ENCODE measurements around the gene PRDM16. TPM values are rescaled to one million over a fixed set of nuclear protein-coding genes. Genes with fewer than 3 reads are reported as not detected.

PRDM16 gene
- total and polyA plus RNA-seq, 2 experiments from 2014 or later = 0.14 to 0.16 TPM

GRCh38 chr1:3386205-3387002 is 317.4 kb downstream of the PRDM16 start:
- H3K36me3 Mint-ChIP-seq (ENCODE audit: low read depth) = no peaks in the 10 kb centered on the region

GRCh38 chr1:3387401-3387800 is 318.4 kb downstream of the PRDM16 start:
- no peak overlapping the region for H3K4me2 ChIP-seq
- Mint-ChIP-seq H3K4me1 (peaks cover 22% of the 10 kb centered on the region), H3K4me3 (no peak overlapping the region), H3K9me3 (no peaks in the 10 kb centered on the region), H3K27ac (no peak overlapping the region), H3K27me3 (ENCODE audit: insufficient read depth, low read depth, poor library complexity) (peaks cover 31% of the 10 kb centered on the region), H3K36me3 (ENCODE audit: low read depth) (no peaks in the 10 kb centered on the region)
- H3K27ac ChIP-seq (ENCODE audit: low read depth) = no peak overlapping the region
- no peaks in the 10 kb centered on the region for H4K20me1 ChIP-seq (replicated peaks; ENCODE audit: insufficient read depth)
- no peaks in the 10 kb centered on the region; the same call in 1 of the 2 replicates for H3K4me1 ChIP-seq (ENCODE audit: insufficient read depth)
- H2AFZ ChIP-seq = no peak overlapping the region
- peaks cover 6% of the 10 kb centered on the region for H3K27me3 ChIP-seq (ENCODE audit: insufficient read depth)
- DNase-seq (ENCODE audit: low spot score) (no peak), ATAC-seq (no peak)
- H3K4me3 ChIP-seq = no peak overlapping the region
- H3F3A ChIP-seq (replicated peaks; ENCODE audit: low read depth) = no peaks in the 10 kb centered on the region
- H3K36me3 ChIP-seq (ENCODE audit: insufficient read depth) = no peaks in the 10 kb centered on the region
- H3K79me2 ChIP-seq (replicated peaks; ENCODE audit: insufficient read depth) = no peaks in the 10 kb centered on the region
- H3K9me2 ChIP-seq (ENCODE audit: insufficient read depth) = no peaks in the 10 kb centered on the region
- TF ChIP-seq ZNF331 (CRISPR knock-in tag; IDR thresholded peaks at IDR 0.05; ENCODE audit: low read depth) (no peak), NANOG (IDR thresholded peaks at IDR 0.05; ENCODE audit: borderline replicate concordance) (no peak), POLR2AphosphoS5 (IDR thresholded peaks at IDR 0.05; ENCODE audit: low read depth) (no peak), ETS1 (IDR thresholded peaks at IDR 0.05) (no peak), CTCF (conservative IDR thresholded peaks at IDR 0.05; ENCODE audit: low read depth in 2 of 2) (no peak)

More at GRCh38 chr1:3386205-3387002, 317.4 kb downstream of the PRDM16 start:
- Histone ChIP-seq H3F3A (replicated peaks; ENCODE audit: low read depth) (no peaks in the 10 kb centered on the region), H3K27me3 (ENCODE audit: insufficient read depth) (no peaks in the 10 kb centered on the region), H3K4me1 (ENCODE audit: insufficient read depth) (no peaks in the 10 kb centered on the region; the same call in 1 of the 2 replicates), H2AFZ (no peak overlapping the region), H4K20me1 (replicated peaks; ENCODE audit: insufficient read depth) (no peaks in the 10 kb centered on the region), H3K79me2 (replicated peaks; ENCODE audit: insufficient read depth) (no peaks in the 10 kb centered on the region), H3K4me2 (no peak overlapping the region), H3K9me2 (ENCODE audit: insufficient read depth) (no peaks in the 10 kb centered on the region), H3K4me3 (no peak overlapping the region), H3K36me3 (ENCODE audit: insufficient read depth) (no peaks in the 10 kb centered on the region), H3K27ac (ENCODE audit: low read depth) (no peak overlapping the region)
- TF ChIP-seq CREB1 (CRISPR knock-in tag; IDR thresholded peaks at IDR 0.05; ENCODE audit: low read depth) (no peak), REST (IDR thresholded peaks at IDR 0.05; ENCODE audit: unreplicated experiment) (no peak), EZH2 (IDR thresholded peaks at IDR 0.05; ENCODE audit: low read depth, unreplicated experiment) (no peak), ZNF114 (CRISPR knock-in tag; IDR thresholded peaks at IDR 0.05) (no peak)
- no peak for DNase-seq (ENCODE audit: low spot score)
- Mint-ChIP-seq H3K9me3 (no peaks in the 10 kb centered on the region), H3K27ac (no peak overlapping the region), H3K4me1 (peaks cover 14% of the 10 kb centered on the region), H3K27me3 (ENCODE audit: insufficient read depth, low read depth, poor library complexity) (peaks cover 21% of the 10 kb centered on the region), H3K4me3 (no peak overlapping the region)
- no peak for ATAC-seq

All from GM23338 (cell line).